Tibial artery (tissue), 4 donors: ENCODE results near the gene ARHGAP8.
"Not testable (repeated sequence)": the region's sequence is repeated elsewhere in the genome, so short reads cannot be mapped to it uniquely, and the experiment has no call there.

ENCODE experiments used
- DNase-seq, 2 donors: peaks; one replicate each; pipeline ENCODE4 v3.0.0-alpha.2; 2019
- H3K27ac ChIP-seq, 2 donors: fragments of 200-600 bp; sonication (generic) in 1 of 2; 1 replicate in 1 of 2; 2 replicates in 1 of 2; pipeline ENCODE4 v1.5.1; 2018 to 2019; ENCODE audit warnings: mild to moderate bottlenecking in 1 of 2
- H3K27me3 ChIP-seq, 2 donors: fragments of 200-600 bp; sonication (generic) in 1 of 2; one replicate each; pipeline versions ENCODE4 v1.5.1 to v1.6.0; 2016 to 2019
- H3K36me3 ChIP-seq, 3 donors: fragments of 200-600 bp; sonication (generic) in 2 of 3; one replicate each; pipeline ENCODE4 v1.5.1; 2016 to 2019; ENCODE audit warnings: mild to moderate bottlenecking in 2 of 3
- H3K4me1 ChIP-seq, 4 donors: fragments of 200-600 bp; sonication (generic) in 2 of 4; 1 replicate in 3 of 4; 2 replicates in 1 of 4; pipeline ENCODE4 v1.5.1; 2016 to 2019
- H3K4me3 ChIP-seq, 2 donors: fragments of 200-600 bp; sonication (generic) in 1 of 2; 1 replicate in 1 of 2; 2 replicates in 1 of 2; pipeline ENCODE4 v1.5.1; 2018 to 2019; ENCODE audit warnings: mild to moderate bottlenecking in 2 of 2
- H3K9me3 ChIP-seq, 3 donors: fragments of 200-600 bp; sonication (generic) in 1 of 3; one replicate each; pipeline ENCODE4 v1.5.1; 2016 to 2019
- CTCF ChIP-seq, 2 experiments: fragments of 200-600 bp in 1 of 2; fragments of 450-650 bp in 1 of 2; IDR thresholded peaks; one replicate each; pipeline ENCODE4 v1.5.1; 2017 to 2019; ENCODE audit warnings: antibody characterized with exemption in 2 of 2, mild to moderate bottlenecking in 1 of 2, moderate library complexity in 1 of 2
- intact Hi-C: fragments of 100-400 bp; cut with DNase I; formaldehyde crosslinking; loops from one replicate; pipeline ENCODE4 v1.15.0; 2023; ENCODE audit warnings: low total_unique reads

The ARHGAP8 gene

GRCh38 chr22:44848296-44848741 is 95.9 kb downstream of the ARHGAP8 start:
- TF ChIP-seq CTCF (IDR thresholded peaks at IDR 0.05), result no peak

GRCh38 chr22:44848791-44849420 is 96.5 kb downstream of the ARHGAP8 start:
- no peak for TF ChIP-seq CTCF (IDR thresholded peaks at IDR 0.05)
- Histone ChIP-seq H3K27ac (no peak overlapping the region), H3K4me3 (no peak overlapping the region), H3K36me3 (peaks cover 0 to 14% (median 0%) of the 10 kb centered on the region in 3 donors), H3K9me3 (peaks cover 0 to 14% (median 0%) of the 10 kb centered on the region in 3 donors), H3K27me3 (peaks cover 0 to 6% of the 10 kb centered on the region in 2 donors), H3K4me1 (no peaks in the 10 kb centered on the region)
- intact Hi-C loops, result no loop called here
- no peak for DNase-seq

More at GRCh38 chr22:44848296-44848741, 95.9 kb downstream of the ARHGAP8 start:
- H3K36me3 ChIP-seq, result peaks cover 0 to 14% (median 0%) of the 10 kb centered on the region in 3 donors
- H3K27me3 ChIP-seq, result peaks cover 0 to 6% of the 10 kb centered on the region in 2 donors
- no peak overlapping the region for H3K4me3 ChIP-seq
- H3K9me3 ChIP-seq, result peaks cover 0 to 15% (median 0%) of the 10 kb centered on the region in 3 donors
- no peaks in the 10 kb centered on the region for H3K4me1 ChIP-seq
- intact Hi-C loops, result no loop called here
- no peak overlapping the region for H3K27ac ChIP-seq
- DNase-seq, result no peak

DNA sequence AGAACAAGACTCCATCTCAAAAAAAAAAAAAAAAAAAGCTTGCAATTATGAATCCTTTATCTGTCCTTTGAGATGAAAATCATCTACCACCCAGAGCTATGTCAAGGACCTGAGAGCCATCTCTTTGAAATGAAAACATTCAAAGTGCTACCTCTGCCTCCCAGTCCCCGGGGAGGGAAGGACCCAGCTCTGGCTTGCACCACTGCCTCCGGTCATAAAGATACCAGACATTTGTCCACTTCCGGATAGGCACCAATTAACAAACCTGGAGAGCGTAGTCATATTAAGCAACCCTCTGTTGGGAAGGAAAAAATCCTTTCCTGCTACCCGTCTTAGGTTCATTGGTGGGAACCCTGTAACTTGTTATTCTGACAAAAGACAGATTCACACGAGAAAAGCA is 98.6 kb downstream of the ARHGAP8 start:
- DNase-seq, result peak in 1 of 2 donors; percentile 20
- intact Hi-C loops, result no loop called here
- Histone ChIP-seq H3K27me3 (peaks cover 0 to 6% of the 10 kb centered on the region in 2 donors), H3K27ac (no peak overlapping the region), H3K4me3 (no peak overlapping the region), H3K9me3 (no peaks in the 10 kb centered on the region), H3K36me3 (peaks cover 0 to 14% (median 0%) of the 10 kb centered on the region in 3 donors), H3K4me1 (no peaks in the 10 kb centered on the region)
- TF ChIP-seq CTCF (IDR thresholded peaks at IDR 0.05), result no peak

- H3K4me3 ChIP-seq, H3K4me1 ChIP-seq, H3K27me3 ChIP-seq, intact Hi-C loops, H3K36me3 ChIP-seq, H3K27ac ChIP-seq, H3K9me3 ChIP-seq: not testable (repeated sequence)
- peak in 1 of 2 donors; percentile 9 for DNase-seq
Measured at GRCh38 chr22:44854641-44855040, 102.3 kb downstream of the ARHGAP8 start.

DNA sequence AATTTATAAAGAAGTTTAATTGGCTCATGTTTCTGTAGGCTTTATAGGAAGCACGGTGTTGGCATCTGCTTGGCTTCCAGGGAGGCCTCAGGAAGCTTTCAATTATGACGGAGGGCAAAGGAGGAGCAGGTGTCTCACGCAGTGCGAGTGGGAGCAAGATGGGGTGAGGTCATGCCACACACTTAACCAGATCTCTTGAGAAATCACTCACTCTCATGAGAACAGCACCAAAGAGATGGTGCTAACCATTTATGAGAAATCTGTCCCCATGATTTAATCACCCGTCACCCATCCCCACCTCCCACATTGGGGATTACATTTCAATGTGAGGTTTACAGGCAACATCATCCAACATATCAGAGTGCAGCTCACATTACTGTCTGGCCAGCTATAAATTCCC is 103.5 kb downstream of the ARHGAP8 start:
- DNase-seq, result peak in 1 of 2 donors; percentile 17
- Histone ChIP-seq H3K9me3 (no peaks in the 10 kb centered on the region), H3K27me3 (peaks cover 0 to 2% of the 10 kb centered on the region in 2 donors), H3K4me1 (no peaks in the 10 kb centered on the region), H3K27ac (no peak overlapping the region), H3K4me3 (no peak overlapping the region), H3K36me3 (no peaks in the 10 kb centered on the region)
- intact Hi-C loops, result no loop called here
- no peak for TF ChIP-seq CTCF (IDR thresholded peaks at IDR 0.05)

DNA sequence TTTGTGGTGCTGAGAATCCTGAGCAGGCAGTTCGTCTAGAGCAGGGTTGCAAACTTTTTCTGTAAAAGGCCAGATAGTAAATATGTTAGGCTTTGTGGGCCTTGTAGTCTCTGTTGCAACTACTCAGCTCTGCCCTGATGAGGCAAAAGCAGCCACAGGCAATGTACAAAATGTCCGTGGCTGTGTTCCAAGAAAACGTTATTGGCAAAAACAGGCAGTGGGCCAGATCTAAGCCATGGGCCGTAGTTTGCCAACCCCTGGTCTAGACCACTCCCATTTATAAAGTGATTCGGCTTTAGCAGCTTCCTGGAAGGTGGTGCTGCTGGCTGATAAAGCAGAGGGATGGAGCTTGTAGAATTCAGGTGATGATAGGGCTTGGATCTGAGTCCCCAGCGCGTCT is 106.4 kb downstream of the ARHGAP8 start:
- intact Hi-C loops, DNase-seq: not testable (repeated sequence)

More for the DNA sequence above, 106.4 kb downstream of the ARHGAP8 start:
- H3K27me3 ChIP-seq, H3K4me3 ChIP-seq, H3K36me3 ChIP-seq, H3K27ac ChIP-seq, H3K9me3 ChIP-seq, H3K4me1 ChIP-seq: not testable (repeated sequence)
